WERI-Rb-1 (cell line): Measurements from ENCODE around the gene RNF225.
"Not testable (repeated sequence)": the region's sequence is repeated elsewhere in the genome, so short reads cannot be mapped to it uniquely, and the experiment has no call there.

ENCODE experiments used
- DNase-seq: peaks from one replicate; pipeline ENCODE4 v3.0.0-alpha.2; 2020
- H3K27ac ChIP-seq: fragments of 250-450 bp; sonication (Bioruptor Pico); 2 replicates; pipeline ENCODE4 v1.5.1; 2020; ENCODE audit warnings: mild to moderate bottlenecking, moderate library complexity
- H3K27me3 ChIP-seq: fragments of 250-450 bp; sonication (Bioruptor Pico); 2 replicates; pipeline ENCODE4 v1.5.1; 2021; ENCODE audit warnings: mild to moderate bottlenecking, low read depth, moderate library complexity; ENCODE audit not compliant: insufficient read depth, severe bottlenecking
- H3K36me3 ChIP-seq: fragments of 250-450 bp; sonication (Bioruptor Pico); 2 replicates; pipeline ENCODE4 v1.5.1; 2020; ENCODE audit warnings: mild to moderate bottlenecking, moderate library complexity
- H3K4me3 ChIP-seq: 2 replicates; pipeline ENCODE4 v1.5.1; 2011; ENCODE audit warnings: low read depth, mild to moderate bottlenecking, control low read depth, low read length
- H3K9me3 ChIP-seq: fragments of 250-450 bp; sonication (Bioruptor Pico); 2 replicates; pipeline ENCODE4 v1.5.1; 2021; ENCODE audit warnings: mild to moderate bottlenecking, moderate library complexity; ENCODE audit not compliant: severe bottlenecking
- TF ChIP-seq, protein P1 (sequence below): IDR thresholded peaks from 2 replicates; pipeline ENCODE4 v1.5.1; 2011; ENCODE audit warnings: low read depth, mild to moderate bottlenecking, control low read depth, inconsistent platforms, low read length

RNF225 gene

DNA sequence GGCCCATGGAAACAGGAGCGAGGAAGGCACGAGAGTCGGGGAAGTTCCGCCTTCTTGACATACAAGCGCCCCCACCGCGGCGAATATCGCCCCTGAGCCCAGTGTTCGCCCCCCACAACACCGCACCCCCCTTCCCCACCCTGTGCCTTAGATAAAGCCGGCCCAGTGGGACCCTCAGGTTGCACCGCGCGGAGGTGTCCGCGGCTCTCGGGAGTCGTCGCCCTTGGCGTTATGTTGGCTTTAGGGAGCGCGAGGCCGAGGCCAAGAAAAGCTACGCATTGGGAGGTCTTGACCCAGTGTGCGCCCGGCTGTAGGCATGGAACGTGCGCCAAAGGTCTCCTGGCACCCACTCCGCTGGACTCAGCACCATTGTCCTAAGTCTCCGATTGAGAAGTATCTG lies 45.1 kb downstream of the RNF225 start:
- TF ChIP-seq, protein P1, sequence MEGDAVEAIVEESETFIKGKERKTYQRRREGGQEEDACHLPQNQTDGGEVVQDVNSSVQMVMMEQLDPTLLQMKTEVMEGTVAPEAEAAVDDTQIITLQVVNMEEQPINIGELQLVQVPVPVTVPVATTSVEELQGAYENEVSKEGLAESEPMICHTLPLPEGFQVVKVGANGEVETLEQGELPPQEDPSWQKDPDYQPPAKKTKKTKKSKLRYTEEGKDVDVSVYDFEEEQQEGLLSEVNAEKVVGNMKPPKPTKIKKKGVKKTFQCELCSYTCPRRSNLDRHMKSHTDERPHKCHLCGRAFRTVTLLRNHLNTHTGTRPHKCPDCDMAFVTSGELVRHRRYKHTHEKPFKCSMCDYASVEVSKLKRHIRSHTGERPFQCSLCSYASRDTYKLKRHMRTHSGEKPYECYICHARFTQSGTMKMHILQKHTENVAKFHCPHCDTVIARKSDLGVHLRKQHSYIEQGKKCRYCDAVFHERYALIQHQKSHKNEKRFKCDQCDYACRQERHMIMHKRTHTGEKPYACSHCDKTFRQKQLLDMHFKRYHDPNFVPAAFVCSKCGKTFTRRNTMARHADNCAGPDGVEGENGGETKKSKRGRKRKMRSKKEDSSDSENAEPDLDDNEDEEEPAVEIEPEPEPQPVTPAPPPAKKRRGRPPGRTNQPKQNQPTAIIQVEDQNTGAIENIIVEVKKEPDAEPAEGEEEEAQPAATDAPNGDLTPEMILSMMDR = no peak
- Histone ChIP-seq H3K4me3 (peak overlapping the region; percentile 82), H3K27me3 (no peaks in the 10 kb centered on the region), H3K36me3 (peaks cover 25% of the 10 kb centered on the region), H3K9me3 (peaks cover 5% of the 10 kb centered on the region), H3K27ac (peak overlapping the region; percentile 63; the same call in 1 of the 2 replicates)
- DNase-seq = no peak

DNA sequence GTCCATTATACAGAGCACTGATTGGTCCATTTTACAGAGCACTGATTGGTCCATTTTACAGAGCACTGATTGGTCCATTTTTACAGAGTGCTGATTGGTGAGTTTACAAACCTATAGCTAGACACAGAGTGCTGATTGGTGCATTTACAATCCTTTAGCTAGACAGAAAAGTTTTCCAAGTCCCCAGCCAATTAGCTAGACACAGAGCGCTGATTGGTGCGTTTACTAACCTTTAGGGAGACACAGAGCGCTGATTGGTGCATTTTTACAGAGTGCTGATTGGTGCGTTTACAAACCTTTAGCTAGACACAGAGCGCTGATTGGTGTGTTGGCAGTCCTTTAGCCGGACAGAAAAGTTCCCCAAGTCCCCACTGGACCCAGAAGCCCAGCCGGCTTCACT lies 47.5 kb downstream of the RNF225 start:
- not testable (repeated sequence) for H3K27me3 ChIP-seq, H3K36me3 ChIP-seq, DNase-seq, H3K9me3 ChIP-seq, H3K4me3 ChIP-seq, H3K27ac ChIP-seq
